NCI-H345 treated with DMSO at 0.1 percent for 48 hours (cell line): ENCODE results near the gene EEF2.
"Not testable (repeated sequence)": the region's sequence is repeated elsewhere in the genome, so short reads cannot be mapped to it uniquely, and the experiment has no call there.

Source experiments
- DNase-seq: peaks from one replicate; lab custom pipeline; 2025; ENCODE audit not compliant: unreplicated experiment; lab: John Stamatoyannopoulos, UW

Gene EEF2

GRCh38 chr19:4015705-4016402, 30.6 kb upstream of the EEF2 start:
- DNase-seq = no peak

GRCh38 chr19:4014541-4015491, 29.6 kb upstream of the EEF2 start:
- no peak for DNase-seq

GRCh38 chr19:4013886-4014540, 28.8 kb upstream of the EEF2 start:
- no peak for DNase-seq

- DNase-seq = no peak
Measured at GRCh38 chr19:4012975-4013634, 27.8 kb upstream of the EEF2 start.

- peak; percentile 25 for DNase-seq
Measured at GRCh38 chr19:4012092-4012974, 27.1 kb upstream of the EEF2 start.

GRCh38 chr19:4011430-4011829, 26.2 kb upstream of the EEF2 start:
- DNase-seq = not testable (repeated sequence)

GRCh38 chr19:4010808-4011110, 25.5 kb upstream of the EEF2 start:
- no peak for DNase-seq

GRCh38 chr19:4009990-4010807, 24.9 kb upstream of the EEF2 start:
- DNase-seq = no peak

- DNase-seq = no peak
Measured at GRCh38 chr19:4007836-4008539, 22.7 kb upstream of the EEF2 start.

GRCh38 chr19:4007021-4007835, 22.0 kb upstream of the EEF2 start, which contains the start of gene PIAS4:
TSS of gene PIAS4 (plus strand) at chr19:4007736. CDS start at chr19:4007761, 25 bp downstream.
- DNase-seq = peak; percentile 89

- not testable (repeated sequence) for DNase-seq
Measured at GRCh38 chr19:4005436-4005835, 20.2 kb upstream of the EEF2 start.

GRCh38 chr19:4000798-4001197, 15.5 kb upstream of the EEF2 start:
- DNase-seq = not testable (repeated sequence)

GRCh38 chr19:3998667-3999412, 13.6 kb upstream of the EEF2 start:
- not testable (repeated sequence) for DNase-seq

GRCh38 chr19:3995607-3996006, 10.3 kb upstream of the EEF2 start:
- DNase-seq = no peak

GRCh38 chr19:3990815-3991117, 5.5 kb upstream of the EEF2 start:
- DNase-seq = no peak

- peak; percentile 89 for DNase-seq
Measured at GRCh38 chr19:3987619-3988371, 2.5 kb upstream of the EEF2 start.
